ENCODE data around the gene TTC21B. TPM values are rescaled to one million over a fixed set of nuclear protein-coding genes. Genes with fewer than 3 reads are reported as not detected.

Gene TTC21B
- total and polyA plus RNA-seq, 10 of the 15 experiments (the other 5 are each of a cell fraction or from before 2014, with no cell fraction given), result 2.7 to 22.4 (median 11.3) TPM

DNA sequence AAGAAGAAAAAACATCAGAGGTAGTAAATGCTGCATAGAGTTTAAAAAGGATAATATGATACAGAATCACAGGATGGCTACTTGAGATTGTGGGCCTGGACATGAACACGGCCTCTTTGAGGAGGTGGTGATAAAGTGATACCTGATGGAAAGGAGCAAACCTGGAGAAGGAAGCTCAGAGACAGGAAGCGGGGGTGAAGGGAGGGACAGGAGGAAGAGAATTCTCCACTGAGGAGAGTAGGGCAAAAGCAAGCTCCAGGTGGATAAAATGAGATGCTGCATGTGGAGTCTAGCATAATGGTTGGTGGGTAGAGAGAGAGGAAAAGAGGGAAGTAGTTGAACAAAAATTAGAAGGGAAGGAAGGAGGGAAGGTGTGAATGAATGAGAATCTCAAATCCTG is 82.6 kb downstream of the TTC21B start (continued):
- TF ChIP-seq, protein P1, sequence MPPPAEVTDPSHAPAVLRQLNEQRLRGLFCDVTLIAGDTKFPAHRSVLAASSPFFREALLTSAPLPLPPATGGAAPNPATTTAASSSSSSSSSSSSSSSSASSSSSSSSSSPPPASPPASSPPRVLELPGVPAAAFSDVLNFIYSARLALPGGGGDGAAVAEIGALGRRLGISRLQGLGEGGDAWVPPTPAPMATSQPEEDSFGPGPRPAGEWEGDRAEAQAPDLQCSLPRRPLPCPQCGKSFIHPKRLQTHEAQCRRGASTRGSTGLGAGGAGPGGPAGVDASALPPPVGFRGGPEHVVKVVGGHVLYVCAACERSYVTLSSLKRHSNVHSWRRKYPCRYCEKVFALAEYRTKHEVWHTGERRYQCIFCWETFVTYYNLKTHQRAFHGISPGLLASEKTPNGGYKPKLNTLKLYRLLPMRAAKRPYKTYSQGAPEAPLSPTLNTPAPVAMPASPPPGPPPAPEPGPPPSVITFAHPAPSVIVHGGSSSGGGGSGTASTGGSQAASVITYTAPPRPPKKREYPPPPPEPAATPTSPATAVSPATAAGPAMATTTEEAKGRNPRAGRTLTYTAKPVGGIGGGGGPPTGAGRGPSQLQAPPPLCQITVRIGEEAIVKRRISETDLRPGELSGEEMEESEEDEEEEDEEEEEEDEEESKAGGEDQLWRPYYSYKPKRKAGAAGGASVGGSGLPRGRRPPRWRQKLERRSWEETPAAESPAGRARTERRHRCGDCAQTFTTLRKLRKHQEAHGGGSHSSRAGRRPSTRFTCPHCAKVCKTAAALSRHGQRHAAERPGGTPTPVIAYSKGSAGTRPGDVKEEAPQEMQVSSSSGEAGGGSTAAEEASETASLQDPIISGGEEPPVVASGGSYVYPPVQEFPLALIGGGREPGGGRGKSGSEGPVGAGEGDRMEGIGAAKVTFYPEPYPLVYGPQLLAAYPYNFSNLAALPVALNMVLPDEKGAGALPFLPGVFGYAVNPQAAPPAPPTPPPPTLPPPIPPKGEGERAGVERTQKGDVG (CRISPR knock-in tag; IDR thresholded peaks at IDR 0.05), result no peak
- TF ChIP-seq, protein P2, sequence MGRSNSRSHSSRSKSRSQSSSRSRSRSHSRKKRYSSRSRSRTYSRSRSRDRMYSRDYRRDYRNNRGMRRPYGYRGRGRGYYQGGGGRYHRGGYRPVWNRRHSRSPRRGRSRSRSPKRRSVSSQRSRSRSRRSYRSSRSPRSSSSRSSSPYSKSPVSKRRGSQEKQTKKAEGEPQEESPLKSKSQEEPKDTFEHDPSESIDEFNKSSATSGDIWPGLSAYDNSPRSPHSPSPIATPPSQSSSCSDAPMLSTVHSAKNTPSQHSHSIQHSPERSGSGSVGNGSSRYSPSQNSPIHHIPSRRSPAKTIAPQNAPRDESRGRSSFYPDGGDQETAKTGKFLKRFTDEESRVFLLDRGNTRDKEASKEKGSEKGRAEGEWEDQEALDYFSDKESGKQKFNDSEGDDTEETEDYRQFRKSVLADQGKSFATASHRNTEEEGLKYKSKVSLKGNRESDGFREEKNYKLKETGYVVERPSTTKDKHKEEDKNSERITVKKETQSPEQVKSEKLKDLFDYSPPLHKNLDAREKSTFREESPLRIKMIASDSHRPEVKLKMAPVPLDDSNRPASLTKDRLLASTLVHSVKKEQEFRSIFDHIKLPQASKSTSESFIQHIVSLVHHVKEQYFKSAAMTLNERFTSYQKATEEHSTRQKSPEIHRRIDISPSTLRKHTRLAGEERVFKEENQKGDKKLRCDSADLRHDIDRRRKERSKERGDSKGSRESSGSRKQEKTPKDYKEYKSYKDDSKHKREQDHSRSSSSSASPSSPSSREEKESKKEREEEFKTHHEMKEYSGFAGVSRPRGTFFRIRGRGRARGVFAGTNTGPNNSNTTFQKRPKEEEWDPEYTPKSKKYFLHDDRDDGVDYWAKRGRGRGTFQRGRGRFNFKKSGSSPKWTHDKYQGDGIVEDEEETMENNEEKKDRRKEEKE (IDR thresholded peaks at IDR 0.05), result no peak
- no peak for TF ChIP-seq HDAC6 (IDR thresholded peaks at IDR 0.05; ENCODE audit: unreplicated experiment)
- TF ChIP-seq, protein P3, sequence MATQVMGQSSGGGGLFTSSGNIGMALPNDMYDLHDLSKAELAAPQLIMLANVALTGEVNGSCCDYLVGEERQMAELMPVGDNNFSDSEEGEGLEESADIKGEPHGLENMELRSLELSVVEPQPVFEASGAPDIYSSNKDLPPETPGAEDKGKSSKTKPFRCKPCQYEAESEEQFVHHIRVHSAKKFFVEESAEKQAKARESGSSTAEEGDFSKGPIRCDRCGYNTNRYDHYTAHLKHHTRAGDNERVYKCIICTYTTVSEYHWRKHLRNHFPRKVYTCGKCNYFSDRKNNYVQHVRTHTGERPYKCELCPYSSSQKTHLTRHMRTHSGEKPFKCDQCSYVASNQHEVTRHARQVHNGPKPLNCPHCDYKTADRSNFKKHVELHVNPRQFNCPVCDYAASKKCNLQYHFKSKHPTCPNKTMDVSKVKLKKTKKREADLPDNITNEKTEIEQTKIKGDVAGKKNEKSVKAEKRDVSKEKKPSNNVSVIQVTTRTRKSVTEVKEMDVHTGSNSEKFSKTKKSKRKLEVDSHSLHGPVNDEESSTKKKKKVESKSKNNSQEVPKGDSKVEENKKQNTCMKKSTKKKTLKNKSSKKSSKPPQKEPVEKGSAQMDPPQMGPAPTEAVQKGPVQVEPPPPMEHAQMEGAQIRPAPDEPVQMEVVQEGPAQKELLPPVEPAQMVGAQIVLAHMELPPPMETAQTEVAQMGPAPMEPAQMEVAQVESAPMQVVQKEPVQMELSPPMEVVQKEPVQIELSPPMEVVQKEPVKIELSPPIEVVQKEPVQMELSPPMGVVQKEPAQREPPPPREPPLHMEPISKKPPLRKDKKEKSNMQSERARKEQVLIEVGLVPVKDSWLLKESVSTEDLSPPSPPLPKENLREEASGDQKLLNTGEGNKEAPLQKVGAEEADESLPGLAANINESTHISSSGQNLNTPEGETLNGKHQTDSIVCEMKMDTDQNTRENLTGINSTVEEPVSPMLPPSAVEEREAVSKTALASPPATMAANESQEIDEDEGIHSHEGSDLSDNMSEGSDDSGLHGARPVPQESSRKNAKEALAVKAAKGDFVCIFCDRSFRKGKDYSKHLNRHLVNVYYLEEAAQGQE (IDR thresholded peaks at IDR 0.05; ENCODE audit: low read depth, low read length), result no peak
- TF ChIP-seq, protein P4, sequence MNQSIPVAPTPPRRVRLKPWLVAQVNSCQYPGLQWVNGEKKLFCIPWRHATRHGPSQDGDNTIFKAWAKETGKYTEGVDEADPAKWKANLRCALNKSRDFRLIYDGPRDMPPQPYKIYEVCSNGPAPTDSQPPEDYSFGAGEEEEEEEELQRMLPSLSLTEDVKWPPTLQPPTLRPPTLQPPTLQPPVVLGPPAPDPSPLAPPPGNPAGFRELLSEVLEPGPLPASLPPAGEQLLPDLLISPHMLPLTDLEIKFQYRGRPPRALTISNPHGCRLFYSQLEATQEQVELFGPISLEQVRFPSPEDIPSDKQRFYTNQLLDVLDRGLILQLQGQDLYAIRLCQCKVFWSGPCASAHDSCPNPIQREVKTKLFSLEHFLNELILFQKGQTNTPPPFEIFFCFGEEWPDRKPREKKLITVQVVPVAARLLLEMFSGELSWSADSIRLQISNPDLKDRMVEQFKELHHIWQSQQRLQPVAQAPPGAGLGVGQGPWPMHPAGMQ (IDR thresholded peaks at IDR 0.05; ENCODE audit: borderline replicate concordance), result no peak
- TF ChIP-seq ESRRA (IDR thresholded peaks at IDR 0.05; ENCODE audit: low read length), result no peak
- no peak for TF ChIP-seq HCFC1 (IDR thresholded peaks at IDR 0.05; ENCODE audit: low read length)

Data from GM12878 (cell line).